ENCODE results near the gene PDE3B.
A peak's percentile ranks its signal among the peaks of the same experiment; 100 is the strongest.
"Not testable (repeated sequence)": the region's sequence is repeated elsewhere in the genome, so short reads cannot be mapped to it uniquely, and the experiment has no call there.

The PDE3B gene

DNA sequence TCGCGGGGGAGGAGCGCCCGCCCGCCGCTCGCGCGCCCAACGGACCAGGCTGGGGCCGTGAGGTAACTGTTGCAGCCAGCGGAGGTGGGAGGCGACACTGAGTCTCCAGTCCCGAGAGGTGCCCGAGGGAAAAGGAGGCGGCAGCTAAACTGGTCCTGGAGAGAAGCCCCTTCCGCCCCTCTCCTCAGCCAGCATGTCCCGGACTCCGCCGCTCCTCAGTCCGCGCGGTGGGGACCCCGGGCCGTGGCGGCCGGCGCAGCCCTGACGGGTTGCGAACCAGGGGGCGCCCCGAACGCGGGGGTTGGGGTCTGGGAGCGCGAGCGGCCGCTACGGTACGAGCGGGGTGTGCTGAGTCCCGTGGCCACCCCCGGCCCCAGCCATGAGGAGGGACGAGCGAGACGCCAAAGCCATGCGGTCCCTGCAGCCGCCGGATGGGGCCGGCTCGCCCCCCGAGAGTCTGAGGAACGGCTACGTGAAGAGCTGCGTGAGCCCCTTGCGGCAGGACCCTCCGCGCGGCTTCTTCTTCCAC lies at the start of gene PDE3B:
PDE3B (plus strand) TSS at position 108 of the 529 bp plus-strand sequence; CDS start at position 380, 272 bp downstream.
- peak; percentile 77 to 91 for DNase-seq

DNA sequence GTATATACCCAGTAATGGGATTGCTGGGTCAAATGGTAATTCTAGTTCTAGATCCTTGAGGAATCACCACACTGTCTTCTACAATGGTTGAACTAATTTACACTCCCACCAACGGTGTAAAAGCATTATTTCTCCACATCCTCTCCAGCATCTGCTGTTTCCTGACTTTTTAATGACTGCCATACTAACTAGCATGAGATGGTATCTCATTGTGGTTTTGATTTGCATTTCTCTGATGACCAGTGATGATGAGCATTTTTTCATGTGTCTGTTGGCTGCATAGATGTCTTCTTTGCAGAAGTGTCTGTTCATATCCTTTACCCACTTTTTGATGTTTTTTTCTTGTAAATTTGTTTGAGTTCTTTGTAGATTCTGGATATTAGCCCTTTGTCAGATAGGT lies 48.3 kb upstream of the PDE3B start:
- not testable (repeated sequence) for DNase-seq

GRCh38 chr11:14607713-14608112 lies 35.9 kb upstream of the PDE3B start:
- DNase-seq, result no peak

DNA sequence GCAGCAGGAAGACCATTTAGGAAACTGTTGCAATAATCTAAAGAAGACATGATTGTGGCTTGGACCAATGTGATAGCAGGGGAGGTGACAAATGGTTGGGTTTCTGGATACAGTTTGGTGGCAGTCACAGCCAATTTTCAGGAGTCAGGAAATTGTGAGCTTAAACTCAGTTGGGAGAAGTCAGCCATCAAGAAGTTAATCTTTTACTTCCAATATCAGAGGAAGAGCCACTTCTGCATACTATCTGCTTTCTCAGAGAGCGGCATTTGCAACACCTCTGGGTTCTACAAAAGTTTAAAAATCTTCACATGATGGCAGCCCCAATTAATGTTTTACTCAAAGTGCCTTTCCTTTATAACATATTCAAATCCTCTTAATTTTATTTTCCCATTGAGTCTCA lies 33.7 kb upstream of the PDE3B start:
- DNase-seq, result no peak

- DNase-seq, result peak; percentile 64 to 68
These were observed 31.7 kb upstream of the PDE3B start for GRCh38 chr11:14611939-14612338.

DNA sequence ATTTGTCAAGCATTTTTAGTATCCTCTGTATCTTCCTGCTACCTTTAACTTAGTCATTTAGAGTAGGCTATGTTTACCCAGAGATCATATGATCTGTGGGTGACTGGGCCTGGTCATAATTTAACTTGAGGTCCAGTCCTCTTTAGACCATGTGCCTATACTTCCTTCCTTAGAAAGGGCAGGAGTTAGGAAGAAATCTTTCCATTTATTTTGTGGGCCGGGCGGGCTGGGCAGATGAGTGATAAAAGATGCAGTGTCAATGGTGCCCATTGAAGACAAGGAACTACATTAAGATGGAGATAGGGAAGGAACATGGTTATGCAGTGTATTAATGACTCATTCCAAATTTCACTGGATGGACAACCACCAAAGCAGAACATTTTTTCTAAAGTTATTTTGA lies 30.9 kb upstream of the PDE3B start:
- no peak for DNase-seq

- no peak for DNase-seq
These were observed 29.4 kb upstream of the PDE3B start for GRCh38 chr11:14614091-14614622.

DNA sequence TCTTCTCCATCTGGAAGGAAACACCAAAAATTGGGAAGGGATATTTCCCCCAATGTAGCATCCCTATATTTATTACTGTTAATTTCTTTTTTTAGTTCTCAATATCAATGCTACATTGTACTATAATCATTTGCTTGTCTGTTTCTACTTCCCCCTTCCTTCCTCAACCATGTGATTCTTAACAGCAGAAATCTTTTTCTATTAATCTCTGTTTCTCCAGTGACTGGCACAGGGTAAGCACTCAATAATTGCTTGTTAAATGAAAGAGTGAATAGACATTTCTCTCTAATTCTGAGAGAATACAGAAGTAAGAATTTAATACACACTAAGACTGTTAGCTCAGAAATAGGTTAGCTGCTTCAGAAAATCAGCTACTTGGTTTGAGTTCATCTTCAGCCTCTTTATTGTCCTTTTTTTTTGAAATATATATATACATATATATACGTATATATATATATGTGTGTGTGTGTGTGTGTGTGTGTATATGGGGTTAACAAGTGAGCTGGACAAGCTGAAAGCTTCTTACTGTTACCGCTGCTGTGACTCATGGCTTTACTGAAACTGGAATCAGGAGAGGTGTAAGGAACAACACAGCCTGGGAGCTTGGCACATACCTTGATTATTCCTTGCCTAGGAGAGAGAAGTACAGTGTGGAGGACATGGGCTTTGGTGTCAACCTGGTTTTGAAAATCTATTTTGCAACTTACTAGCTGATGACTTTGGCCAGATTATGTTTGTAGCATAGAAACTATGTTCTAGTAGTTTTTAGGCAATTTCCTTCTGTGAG lies 26.2 kb upstream of the PDE3B start:
- DNase-seq, result no peak

- DNase-seq, result no peak
These were observed 25.5 kb upstream of the PDE3B start for GRCh38 chr11:14618060-14618459.

GRCh38 chr11:14619603-14620531 lies 23.7 kb upstream of the PDE3B start:
- no peak for DNase-seq

DNA sequence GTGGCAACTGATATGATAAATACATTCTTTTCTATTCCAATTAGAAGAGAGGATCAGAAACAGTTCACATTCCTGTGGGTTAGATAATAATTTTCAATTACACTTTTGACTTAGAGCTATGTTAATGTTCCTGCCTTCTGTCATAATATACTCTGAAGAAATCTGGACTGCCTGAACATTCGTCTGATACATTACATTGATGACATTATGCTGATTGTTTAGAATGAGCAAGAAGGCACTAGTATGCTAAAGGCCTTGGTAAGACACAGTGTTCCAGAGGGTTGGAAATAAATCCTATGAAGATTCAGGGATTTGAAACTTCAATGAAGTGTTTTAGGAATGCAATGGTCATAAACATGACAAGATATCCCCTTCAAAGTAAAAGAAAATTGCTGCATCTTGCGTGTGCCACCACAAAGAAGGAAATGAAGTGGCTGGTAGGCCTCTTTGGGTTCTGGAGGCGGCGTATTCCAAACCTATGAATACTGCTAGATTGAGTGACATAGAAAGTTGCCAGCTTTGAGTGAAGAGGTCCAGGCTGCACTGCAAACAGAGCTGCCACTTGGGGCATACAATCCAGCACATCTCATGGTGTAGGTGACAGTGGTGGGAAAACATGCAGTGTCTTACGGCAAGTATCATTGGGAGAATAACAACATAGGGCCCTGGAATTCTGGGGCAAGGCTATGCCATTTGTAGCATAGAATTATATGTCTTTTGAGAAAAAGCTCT lies 21.2 kb upstream of the PDE3B start:
- DNase-seq, result no peak

DNA sequence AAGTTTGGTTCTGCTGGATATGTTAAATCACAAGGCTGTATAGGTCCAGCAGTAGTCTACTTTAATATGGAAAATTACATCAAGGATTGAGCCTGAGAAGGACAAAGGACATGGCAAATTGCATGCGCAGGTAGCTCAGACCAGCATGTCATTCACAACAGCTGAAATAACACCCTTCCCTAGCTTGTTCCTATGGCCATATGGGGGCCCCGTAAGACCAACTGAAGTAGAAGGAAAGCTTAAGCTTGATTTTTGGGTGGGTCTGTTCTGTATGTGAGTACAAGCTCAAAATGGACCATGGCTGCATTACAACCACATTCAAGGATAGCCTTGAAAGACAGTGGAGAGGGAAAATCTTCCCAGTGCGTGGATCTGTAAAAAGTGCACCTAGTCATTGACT lies 20.6 kb upstream of the PDE3B start:
- no peak for DNase-seq

DNA sequence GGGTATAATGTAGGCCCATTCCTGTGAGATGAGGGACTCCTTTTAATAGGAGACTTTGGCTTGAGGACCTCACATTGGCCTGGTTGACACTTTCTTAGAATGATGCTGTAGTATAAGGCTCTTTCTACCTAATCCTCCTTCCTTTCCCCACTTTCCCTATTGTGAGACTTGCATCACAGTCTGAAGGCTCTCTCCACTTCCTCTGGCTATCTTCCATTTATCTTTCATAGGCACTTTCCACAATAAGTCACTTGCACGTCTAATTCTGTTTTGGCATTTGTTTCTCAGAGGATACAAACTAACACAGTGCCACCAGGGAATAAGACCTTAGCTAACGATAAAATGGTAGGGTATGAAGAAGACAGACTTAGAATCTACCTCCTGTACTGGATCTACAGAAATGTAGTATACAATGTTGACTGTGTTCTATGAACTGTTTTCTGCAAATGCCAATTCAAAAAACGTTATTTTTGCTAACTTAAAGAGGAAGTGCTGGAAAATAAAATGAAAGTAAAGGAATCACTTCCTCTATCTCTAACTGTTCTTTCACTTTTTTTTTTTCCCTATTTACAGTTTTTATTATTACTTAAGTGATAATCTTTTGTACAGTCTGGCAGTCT lies 17.9 kb upstream of the PDE3B start:
- peak; percentile 54 to 68 for DNase-seq

GRCh38 chr11:14626650-14627049 lies 17.0 kb upstream of the PDE3B start:
- peak in 1 of 2 experiments; percentile 32 for DNase-seq

GRCh38 chr11:14633506-14634224 lies 9.9 kb upstream of the PDE3B start:
- not testable (repeated sequence) for DNase-seq

GRCh38 chr11:14634813-14635212 lies 8.8 kb upstream of the PDE3B start:
- DNase-seq, result no peak

GRCh38 chr11:14635546-14635945 lies 8.1 kb upstream of the PDE3B start:
- no peak for DNase-seq

DNA sequence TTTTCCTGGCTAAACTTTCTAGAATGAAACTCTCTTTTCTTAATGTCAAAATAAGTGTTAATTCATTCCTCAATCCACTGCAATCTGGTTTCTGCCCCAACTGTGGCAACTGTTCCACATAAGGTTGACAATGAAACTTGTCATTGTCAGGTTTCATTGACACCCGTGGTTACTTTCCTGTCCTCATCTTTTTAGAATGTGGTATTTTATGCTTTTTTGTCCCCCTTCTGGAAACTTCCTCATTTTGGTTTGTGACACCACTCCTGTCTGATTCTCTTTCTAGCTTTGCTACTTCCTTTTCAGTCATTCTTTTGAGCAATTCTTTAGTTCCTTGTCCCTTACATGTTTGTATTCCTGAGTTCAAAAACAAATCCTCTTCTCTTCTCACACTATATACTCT lies 7.5 kb upstream of the PDE3B start:
- DNase-seq, result peak; percentile 88 to 92

GRCh38 chr11:14637868-14638409 lies 5.7 kb upstream of the PDE3B start:
- DNase-seq, result no peak

GRCh38 chr11:14638561-14638960 lies 5.0 kb upstream of the PDE3B start:
- DNase-seq, result peak; percentile 60 to 64

DNA sequence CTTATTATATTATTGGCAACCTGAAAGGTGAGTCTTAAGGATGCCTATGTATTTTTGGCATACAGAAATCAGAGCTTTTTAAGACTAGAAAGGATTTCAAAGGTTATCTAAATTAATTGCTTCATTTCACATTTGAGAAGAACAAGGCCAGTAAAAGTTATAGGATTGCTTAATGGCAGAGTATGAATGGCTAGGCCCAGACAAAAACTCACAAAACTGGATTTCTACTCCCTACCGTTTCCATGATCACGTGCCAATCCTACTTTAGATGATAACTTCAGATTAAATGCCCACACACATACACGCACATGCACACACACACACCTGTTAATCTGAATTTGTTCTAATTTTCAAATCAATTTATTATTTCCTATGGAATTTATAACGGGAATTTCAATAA lies 1.8 kb upstream of the PDE3B start:
- no peak for DNase-seq

All from Kasumi-1 (cell line).